ENCODE measurements around the gene XRCC4.
"Not testable (repeated sequence)": the region's sequence is repeated elsewhere in the genome, so short reads cannot be mapped to it uniquely, and the experiment has no call there.

The XRCC4 gene

GRCh38 chr5:83343299-83343698, 266.0 kb downstream of the XRCC4 start:
- no peak for DNase-seq (ENCODE audit: low read depth in 2 of 3, low spot score in 1 of 3)

- DNase-seq (ENCODE audit: low read depth in 2 of 3, low spot score in 1 of 3), result no peak
Observed at GRCh38 chr5:83345423-83345822, 268.1 kb downstream of the XRCC4 start.

- no peak for DNase-seq (ENCODE audit: low read depth in 2 of 3, low spot score in 1 of 3)
Observed at GRCh38 chr5:83348281-83348780, 271.0 kb downstream of the XRCC4 start.

GRCh38 chr5:83353231-83353630, 275.9 kb downstream of the XRCC4 start:
- no peak for DNase-seq (ENCODE audit: low read depth in 2 of 3, low spot score in 1 of 3)

- DNase-seq (ENCODE audit: low read depth in 2 of 3, low spot score in 1 of 3), result no peak
Observed at GRCh38 chr5:83353774-83354173, 276.4 kb downstream of the XRCC4 start.

GRCh38 chr5:83354958-83355357, 277.6 kb downstream of the XRCC4 start:
- no peak for DNase-seq (ENCODE audit: low read depth in 2 of 3, low spot score in 1 of 3)

GRCh38 chr5:83355482-83356014, 278.2 kb downstream of the XRCC4 start:
- DNase-seq (ENCODE audit: low read depth in 2 of 3, low spot score in 1 of 3), result not testable (repeated sequence)

- DNase-seq (ENCODE audit: low read depth in 2 of 3, low spot score in 1 of 3), result no peak
Observed at GRCh38 chr5:83357621-83358231, 280.4 kb downstream of the XRCC4 start.

- DNase-seq (ENCODE audit: low read depth in 2 of 3, low spot score in 1 of 3), result no peak
Observed at GRCh38 chr5:83360573-83360972, 283.2 kb downstream of the XRCC4 start.

- no peak for DNase-seq (ENCODE audit: low read depth in 2 of 3, low spot score in 1 of 3)
Observed at GRCh38 chr5:83362526-83362925, 285.2 kb downstream of the XRCC4 start.

GRCh38 chr5:83363111-83363885, 286.0 kb downstream of the XRCC4 start:
- DNase-seq (ENCODE audit: low read depth in 2 of 3, low spot score in 1 of 3), result no peak

GRCh38 chr5:83363886-83364275, 286.5 kb downstream of the XRCC4 start:
- no peak for DNase-seq (ENCODE audit: low read depth in 2 of 3, low spot score in 1 of 3)

- DNase-seq (ENCODE audit: low read depth in 2 of 3, low spot score in 1 of 3), result no peak
Observed at GRCh38 chr5:83364312-83365299, 287.3 kb downstream of the XRCC4 start.

- no peak for DNase-seq (ENCODE audit: low read depth in 2 of 3, low spot score in 1 of 3)
Observed at GRCh38 chr5:83368319-83368718, 291.0 kb downstream of the XRCC4 start.

- no peak for DNase-seq (ENCODE audit: low read depth in 2 of 3, low spot score in 1 of 3)
Observed at GRCh38 chr5:83368835-83369234, 291.5 kb downstream of the XRCC4 start.

- no peak for DNase-seq (ENCODE audit: low read depth in 2 of 3, low spot score in 1 of 3)
Observed at GRCh38 chr5:83370957-83371356, 293.6 kb downstream of the XRCC4 start.

- DNase-seq (ENCODE audit: low read depth in 2 of 3, low spot score in 1 of 3), result no peak
Observed at GRCh38 chr5:83371726-83372125, 294.4 kb downstream of the XRCC4 start.

GRCh38 chr5:83374547-83374946, 297.2 kb downstream of the XRCC4 start:
- no peak for DNase-seq (ENCODE audit: low read depth in 2 of 3, low spot score in 1 of 3)

- DNase-seq (ENCODE audit: low read depth in 2 of 3, low spot score in 1 of 3), result no peak
Observed at GRCh38 chr5:83375049-83375745, 297.9 kb downstream of the XRCC4 start.

- DNase-seq (ENCODE audit: low read depth in 2 of 3, low spot score in 1 of 3), result no peak
Observed at GRCh38 chr5:83376461-83376860, 299.1 kb downstream of the XRCC4 start.
